ENCODE data around the gene MYO9B.
"Not testable (repeated sequence)": the region's sequence is repeated elsewhere in the genome, so short reads cannot be mapped to it uniquely, and the experiment has no call there.

The MYO9B gene

DNA sequence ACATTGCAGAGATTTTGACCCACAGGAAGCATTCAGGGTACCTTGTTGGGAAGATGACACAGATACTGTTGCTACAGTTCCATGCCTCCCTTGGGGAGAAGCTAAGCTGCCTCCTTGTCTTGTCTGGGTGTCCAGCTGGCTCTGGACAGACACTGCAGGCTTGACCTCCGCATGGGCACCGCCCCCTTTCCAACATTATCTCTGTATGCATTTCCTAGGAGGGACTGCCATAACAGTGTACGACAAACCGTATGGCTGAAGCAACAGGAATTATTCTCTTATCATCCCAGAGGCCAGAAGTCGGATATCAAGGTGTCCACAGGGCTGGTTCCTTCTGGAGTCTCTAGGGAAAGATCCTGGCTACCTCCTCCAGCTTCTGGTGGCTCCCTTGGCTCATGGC is 72.6 kb downstream of the MYO9B start:
- DNase-seq (ENCODE audit: low read depth in 2 of 2) = no peak

DNA sequence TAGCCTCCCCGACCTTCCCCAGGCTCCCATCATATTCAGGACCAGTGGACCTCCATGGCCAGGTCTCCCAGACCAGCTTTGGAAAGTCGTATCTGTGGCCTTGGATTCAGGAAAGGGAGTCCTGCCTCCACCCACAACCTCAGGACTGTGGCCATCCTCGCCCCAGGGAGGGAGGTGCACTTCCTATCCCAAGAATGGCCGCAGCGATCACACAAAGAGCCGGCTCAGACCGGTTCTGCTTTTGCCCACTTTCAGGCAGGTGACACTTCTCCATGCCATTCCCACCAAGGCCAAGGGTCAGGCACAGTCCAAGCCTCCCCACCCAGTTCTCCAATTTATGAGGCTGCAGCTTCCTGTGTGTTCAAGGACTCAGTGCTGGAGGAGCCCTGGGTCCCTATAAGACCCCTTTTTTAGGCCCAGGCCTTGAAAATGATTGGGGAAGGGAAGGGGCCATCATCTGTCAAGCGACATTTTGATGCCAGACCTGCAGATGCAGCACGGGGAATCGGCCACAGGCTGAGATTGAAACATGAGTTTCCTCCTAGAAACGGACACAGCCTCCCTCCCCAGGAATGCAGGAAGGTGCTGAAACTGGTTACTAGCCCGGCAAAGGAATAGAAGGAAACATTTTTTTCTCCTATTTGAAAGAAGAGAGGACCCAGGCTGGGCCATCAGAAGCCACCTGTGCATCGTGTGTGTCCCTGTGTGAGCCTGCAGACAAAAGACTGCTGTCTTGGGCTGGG is 74.0 kb downstream of the MYO9B start:
- no peak for DNase-seq (ENCODE audit: low read depth in 2 of 2)

DNA sequence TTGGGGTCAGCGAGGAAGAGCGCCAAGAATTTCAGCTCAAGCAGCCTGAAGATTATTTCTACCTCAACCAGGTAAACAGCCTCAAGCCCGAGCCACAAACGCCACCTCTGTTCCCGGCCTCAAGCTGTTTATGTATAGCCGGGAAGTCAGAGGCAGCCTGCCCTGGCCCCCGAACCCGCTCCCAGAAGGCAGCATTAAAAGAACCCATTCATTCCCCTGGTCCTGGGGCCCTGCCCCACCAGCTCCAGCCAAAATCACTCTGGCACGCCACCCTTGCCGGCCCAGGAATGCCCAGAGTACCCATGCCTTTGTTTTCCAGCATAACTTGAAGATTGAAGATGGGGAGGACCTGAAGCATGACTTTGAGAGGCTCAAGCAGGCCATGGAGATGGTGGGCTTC is 78.4 kb downstream of the MYO9B start:
- no peak for DNase-seq (ENCODE audit: low read depth in 2 of 2)

DNA sequence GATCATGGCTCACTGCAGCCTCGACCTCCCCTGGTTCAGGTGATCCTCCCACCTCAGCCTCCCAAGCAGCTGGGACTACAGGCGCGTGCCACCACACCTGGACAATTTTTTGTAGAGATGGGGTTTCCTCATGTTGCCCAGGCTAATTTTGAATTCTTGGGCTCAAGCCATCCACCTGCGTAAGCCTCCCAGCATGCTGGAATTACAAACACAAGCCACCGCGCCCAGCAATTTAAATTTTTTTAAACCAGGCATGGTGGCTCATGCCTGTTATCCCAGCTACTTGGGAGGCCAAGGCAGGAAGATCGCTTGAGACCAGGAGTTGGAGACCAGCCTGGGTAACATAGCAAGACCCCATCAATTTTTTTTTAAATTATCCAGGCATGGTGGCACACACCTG is 79.7 kb downstream of the MYO9B start:
- no peak for DNase-seq (ENCODE audit: low read depth in 2 of 2)

DNA sequence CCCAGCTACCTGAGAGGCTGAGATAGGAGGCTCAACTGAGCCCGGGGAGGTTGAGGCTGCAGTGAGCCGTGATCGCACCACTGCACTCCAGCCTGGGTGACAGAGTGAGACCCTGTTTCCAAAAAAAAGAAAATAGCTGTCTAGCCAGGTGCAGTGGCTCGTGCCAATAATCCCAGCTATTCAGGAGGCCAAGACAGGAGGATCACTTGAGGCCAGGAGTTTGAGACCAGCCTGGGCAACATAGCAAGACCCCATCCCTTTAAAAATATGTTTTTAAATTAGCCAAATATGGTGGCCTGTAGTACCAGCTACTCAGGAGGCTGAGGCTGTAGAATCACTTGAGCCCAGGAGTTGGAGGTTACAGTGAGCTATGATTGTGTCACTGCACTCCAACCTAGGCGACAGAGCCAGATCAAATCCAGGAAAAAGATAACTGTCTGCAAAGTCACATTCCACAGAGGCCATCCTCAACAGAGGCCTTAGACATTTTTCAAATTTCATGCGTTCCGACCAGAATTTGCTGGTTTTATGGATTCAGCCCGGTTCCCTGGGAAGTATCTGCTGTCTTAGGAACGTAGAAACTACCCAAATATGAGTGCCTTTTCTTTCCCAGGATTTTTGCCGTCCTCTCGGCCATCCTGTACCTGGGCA is 80.8 kb downstream of the MYO9B start:
- no peak for DNase-seq (ENCODE audit: low read depth in 2 of 2)

DNA sequence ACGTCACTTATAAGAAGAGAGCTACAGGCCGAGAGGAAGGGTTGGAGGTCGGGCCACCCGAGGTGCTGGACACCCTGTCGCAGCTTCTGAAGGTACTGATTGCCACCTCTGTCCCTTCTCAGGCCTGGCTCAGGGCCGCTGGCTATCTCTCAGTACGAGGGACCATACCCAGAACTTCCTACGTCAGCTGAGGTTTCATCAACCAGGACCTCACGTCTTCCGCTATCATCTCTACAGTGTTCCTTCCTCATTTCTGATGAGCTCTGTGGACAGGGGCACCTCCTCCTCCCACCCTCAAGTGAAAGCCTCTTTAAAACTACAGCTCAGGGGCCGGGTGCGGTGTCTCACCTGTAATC is 81.3 kb downstream of the MYO9B start:
- no peak for DNase-seq (ENCODE audit: low read depth in 2 of 2)

DNA sequence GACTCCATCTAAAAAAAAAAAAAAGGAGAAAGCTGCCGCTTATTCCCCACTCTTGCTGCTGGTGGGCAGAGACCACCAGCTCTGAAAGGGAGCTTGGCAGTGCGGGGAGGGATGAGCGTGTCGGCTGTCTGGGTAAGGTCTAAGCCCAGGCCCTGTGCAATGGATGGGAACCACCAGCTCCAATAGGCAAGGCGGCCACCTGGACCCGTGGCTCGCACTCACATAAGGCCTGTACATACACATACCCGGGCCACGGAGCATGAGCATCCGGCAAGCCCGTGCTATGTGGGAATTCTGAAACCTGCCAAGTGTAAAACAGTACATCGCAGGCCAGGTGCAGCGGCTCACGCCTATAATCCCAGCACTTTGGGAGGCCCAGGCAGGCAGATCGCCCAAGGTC is 83.0 kb downstream of the MYO9B start:
- DNase-seq (ENCODE audit: low read depth in 2 of 2) = no peak

DNA sequence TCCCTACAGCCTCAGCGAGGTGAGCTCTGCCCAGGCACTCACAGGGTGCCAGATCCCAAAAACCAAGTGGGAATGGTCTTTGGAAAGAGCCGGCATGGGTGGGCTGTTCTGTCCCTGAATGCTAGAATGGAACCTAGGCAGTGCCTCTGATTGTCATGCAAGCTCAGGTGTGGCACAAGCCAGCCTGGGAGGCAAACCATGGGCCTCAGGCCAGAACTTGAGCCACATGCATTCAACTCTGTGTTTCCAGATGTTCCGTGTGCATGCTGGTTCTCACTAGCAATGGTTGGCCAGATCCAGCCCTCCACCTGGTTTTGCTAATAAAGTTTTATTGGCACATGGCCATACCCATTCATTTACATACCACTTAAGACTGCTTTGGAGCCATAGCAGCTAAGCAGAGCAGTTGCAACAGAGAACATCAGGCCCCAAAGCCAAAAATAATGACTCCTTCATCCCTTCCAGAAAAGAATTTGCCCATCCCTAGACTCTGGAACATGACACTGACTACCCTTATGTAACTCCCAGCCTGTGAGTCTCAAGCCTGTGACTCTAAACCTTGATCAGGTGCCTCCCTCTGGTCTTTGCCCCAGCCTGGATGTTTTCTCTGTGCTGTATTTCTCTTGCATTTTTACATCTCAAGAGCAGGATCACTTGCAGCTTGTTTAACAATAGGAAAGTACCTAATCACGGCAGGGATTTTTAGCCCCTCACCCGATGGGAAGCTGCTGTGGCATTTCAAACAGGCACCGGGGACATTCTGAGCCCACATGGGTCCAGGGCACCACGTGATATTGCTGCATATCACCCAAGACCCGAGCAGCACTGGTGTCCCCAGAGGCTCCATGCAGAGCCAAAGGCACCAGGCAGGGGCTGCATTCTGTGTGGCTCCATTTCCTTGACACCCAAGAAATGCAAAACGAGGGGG is 84.2 kb downstream of the MYO9B start:
- no peak for DNase-seq (ENCODE audit: low read depth in 2 of 2)

DNA sequence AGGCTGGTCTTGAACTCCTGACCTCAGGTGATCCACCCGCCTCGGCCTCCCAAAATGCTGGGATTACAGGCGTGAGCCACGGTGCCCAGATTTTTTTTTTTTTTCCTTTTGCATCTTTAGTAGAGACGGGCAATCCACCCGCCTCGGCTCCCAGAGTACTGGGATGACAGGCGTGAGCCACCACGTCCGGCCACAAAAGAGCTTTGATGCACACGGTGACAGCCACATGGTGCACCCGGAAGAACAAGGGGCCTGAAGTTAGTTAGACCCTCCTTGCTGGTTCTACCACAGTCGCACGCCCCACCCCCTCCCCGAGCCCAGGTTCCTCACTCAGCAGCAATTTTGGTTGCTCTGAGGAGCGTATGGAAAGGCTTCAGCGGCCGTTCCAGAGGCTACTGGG is 85.3 kb downstream of the MYO9B start:
- DNase-seq (ENCODE audit: low read depth in 2 of 2) = no peak

DNA sequence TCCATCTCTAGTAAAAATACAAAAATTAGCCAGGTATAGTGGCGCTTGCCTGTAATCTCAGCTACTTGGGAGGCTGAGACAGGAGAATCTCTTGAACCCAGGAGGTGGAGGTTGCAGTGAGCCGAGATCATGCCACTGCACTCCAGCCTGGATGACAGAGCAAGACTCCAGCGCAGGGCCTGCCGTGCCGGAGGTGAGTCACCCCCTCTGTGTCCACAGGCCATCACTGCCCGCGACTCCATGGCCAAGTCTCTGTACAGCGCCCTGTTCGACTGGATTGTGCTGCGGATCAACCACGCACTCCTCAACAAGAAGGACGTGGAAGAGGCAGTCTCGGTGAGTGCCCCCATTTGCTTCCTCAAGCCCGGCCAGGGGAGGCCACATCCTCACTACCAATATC is 86.6 kb downstream of the MYO9B start:
- DNase-seq (ENCODE audit: low read depth in 2 of 2) = not testable (repeated sequence)

DNA sequence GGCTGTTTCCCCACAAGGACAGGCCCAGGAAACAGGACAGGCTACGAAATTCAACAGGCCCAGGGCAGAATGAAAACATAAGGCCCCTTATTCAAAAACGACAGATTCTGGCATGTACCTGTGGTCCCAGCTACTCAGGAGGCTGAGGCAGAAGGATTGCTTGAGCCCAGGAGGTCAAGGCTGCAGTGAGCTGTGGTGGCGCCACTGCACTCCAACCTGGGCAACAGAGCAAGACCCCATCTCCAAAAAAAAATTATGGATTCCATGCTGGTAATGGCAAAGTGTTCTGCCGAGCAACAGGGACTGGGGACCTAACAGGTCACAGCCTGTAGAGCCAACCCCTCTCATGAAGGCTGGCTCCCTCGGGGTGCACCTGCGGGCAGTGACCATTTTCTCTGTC is 87.0 kb downstream of the MYO9B start:
- no peak for DNase-seq (ENCODE audit: low read depth in 2 of 2)

DNA sequence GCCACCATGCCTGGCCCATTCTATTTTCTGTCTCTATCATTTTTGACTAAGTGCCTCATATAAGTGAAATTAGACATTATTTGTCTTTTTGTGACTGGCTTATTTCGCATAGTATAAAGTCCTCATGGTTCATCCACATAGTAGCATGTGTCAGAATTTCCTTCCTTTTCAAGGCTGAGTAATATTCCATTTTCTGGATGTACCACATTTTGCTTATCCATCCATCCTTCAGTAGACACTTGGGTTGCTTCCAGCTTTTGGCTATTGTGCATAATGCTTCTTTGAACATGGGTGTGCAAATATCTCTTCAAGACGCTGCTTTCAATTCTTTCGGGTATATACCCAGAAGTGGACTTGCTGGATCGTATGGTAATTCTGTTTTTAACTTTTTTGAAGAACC is 88.1 kb downstream of the MYO9B start:
- no peak for DNase-seq (ENCODE audit: low read depth in 2 of 2)

DNA sequence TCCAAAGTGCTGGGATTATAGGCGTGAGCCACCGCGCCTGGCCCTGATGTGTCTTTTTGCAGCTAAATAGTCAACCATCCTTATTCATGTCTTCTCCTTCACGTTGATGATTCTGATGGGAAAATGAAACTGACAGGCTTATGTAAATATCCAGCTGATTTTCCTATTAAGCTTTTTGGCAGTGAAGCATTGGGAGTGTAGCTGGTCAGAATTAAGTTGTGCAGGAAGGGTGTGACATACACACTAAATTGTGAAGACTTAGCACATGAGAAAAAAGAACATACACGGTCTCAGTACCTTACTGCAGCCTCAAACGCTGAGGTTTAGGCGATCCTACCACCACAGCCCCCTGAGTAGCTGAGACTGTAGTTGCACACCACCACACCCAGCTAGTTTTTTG is 89.1 kb downstream of the MYO9B start:
- DNase-seq (ENCODE audit: low read depth in 2 of 2) = no peak

DNA sequence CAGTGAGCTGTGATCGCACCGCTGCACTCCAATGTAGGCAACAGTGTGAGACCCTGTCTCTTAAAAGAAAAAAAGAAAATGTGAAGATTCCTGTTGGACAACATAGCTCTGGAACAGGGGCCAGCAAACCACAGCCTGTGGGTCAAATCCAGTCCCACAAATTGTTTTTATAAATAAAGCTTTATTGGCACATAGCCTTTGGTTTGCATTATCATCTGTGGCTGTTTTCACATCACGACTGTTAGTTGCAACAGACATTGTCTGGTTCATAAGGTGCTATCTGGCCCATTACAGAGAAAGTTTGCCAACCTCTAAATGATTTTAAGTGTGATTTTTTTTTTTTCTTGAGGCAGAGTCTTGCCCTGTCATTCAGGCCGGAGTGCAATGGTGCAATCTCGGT is 90.1 kb downstream of the MYO9B start:
- DNase-seq (ENCODE audit: low read depth in 2 of 2) = no peak

DNA sequence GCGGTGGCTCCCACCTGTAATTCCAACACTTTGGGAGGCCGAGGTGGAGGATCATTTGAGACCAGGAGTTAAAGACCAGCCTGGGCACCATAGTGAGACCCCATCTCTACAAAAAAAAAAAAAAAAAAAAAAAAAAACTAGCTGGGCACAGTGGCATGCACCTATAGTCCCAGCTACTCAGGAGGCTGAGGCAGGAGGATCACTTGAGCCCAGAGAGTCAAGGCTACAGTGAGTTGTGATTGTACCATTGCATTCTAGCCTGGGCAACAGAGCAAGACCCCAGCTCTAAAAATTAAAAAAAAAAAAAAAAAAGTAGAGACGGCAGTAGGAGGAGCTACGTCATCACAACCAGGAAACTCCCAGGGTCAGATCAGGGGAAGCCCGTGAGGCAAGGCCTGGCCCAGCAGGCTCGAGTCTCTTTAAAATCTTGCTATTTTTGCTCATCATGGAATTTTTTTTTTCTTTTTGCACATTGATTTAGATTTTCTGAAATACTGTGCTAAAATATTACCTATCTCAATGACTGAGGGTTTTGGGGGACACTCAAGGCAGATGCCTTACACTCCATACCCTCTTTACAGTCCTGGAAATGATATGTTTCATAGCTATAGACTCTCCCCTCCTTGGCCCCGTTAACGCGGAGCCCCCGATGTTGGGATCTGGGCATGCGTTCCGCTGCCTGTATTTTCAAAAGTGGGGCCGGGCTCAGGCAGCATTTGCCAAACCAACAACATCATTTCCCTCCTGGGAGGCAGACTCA is 95.1 kb downstream of the MYO9B start:
- DNase-seq (ENCODE audit: low read depth in 2 of 2) = no peak

DNA sequence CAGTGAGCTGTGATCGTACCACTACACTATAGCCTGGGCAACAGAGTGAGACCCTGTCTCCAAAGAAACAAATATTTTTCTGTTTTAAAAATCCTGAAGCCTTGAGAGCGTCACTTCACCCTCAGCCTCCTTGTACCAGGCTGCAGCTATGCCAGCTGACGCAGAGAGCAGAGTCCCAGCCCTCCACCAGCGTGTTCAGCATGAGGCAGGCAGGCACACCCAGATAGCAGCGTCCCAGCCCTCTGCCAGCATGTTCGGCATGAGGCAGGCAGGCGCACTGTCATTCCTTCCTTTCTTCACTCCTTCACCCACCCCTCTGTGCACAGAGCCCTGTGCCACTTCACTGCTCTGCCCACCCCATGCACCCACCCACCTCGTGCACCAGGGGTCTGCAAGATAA is 96.3 kb downstream of the MYO9B start:
- DNase-seq (ENCODE audit: low read depth in 2 of 2) = no peak

DNA sequence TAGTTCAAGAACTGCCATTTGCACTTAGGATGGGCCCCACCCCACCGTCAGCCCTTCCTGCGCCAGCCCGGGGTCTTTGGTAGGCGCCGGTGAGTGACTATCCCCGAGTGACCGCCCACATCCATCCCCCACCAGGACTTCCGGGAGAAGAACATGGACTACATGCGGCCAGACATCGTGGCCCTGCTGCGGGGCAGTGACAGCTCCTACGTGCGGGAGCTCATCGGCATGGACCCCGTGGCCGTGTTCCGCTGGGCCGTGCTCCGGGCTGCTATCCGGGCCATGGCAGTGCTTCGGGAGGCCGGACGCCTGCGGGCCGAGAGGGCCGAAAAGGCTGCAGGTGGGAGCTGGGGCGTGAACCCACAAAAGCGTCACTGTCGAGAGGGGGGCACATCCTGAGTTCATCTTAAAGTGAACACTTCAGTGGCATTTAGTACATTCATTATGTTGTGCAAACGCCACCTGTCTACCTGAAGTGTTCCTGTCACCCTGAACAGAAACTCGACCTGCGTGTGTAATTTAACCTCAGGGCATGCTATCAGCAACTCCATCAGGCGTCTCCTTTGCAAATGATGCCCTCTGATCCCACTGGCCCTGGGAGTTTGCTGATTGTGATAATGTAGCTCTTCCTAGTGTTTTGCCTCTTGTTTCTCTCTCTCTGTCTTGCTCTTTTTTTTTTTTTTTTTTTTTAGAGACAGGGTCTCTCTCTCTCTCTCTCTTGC is 97.2 kb downstream of the MYO9B start:
- no peak for DNase-seq (ENCODE audit: low read depth in 2 of 2)

DNA sequence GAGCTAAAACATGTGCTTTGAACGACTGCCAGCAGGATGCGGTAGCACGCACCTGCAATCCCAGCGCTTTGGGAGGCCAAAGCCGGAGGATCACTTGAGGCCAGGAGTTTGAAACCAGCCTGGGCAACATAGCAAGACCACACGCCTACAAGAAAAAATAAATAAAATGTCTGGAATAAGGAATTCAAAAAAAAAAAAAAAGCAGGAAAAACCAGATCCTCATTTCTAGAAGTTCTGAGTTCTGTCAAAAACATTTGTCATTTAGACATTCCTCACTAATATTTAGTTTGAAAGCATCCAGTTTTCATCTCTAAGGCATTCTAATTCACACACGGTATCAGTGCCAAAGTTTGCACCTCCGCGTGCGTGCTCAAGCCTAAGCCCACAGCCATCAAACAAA is 102.7 kb downstream of the MYO9B start:
- no peak for DNase-seq (ENCODE audit: low read depth in 2 of 2)

DNA sequence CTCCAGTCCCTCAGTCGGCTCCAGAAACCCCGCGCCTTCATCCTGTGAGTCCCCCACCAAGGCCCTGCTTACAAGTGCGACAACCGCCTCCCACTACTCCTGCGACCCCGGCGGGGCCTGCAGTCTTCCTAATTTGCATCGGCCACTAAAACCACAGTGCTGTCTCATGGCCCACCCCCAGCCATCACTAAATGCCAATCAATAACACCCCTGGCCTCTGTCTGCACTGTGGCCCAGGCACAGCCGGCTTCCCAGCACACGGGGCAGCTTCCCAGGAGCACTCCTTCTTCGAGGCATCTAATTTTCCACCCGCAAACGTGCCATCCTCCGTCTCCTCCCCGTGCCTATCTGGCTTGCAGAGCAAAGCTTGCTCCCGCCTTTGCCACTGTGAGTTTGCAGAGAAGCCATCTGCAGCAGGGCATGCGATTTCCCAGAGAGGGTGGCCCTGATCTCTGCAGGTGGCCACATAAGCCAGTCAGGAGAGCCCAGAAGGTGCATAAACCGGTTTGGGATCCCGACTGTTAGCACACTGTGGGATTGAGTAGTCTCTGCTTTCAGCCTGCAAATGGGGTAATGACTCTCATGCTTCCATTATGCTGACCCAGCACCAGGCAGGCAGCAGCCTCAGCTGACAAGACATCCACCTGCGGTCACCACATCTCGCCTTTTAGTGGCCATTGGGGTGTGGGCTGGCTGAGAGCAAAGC is 105.6 kb downstream of the MYO9B start:
- no peak for DNase-seq (ENCODE audit: low read depth in 2 of 2)

DNA sequence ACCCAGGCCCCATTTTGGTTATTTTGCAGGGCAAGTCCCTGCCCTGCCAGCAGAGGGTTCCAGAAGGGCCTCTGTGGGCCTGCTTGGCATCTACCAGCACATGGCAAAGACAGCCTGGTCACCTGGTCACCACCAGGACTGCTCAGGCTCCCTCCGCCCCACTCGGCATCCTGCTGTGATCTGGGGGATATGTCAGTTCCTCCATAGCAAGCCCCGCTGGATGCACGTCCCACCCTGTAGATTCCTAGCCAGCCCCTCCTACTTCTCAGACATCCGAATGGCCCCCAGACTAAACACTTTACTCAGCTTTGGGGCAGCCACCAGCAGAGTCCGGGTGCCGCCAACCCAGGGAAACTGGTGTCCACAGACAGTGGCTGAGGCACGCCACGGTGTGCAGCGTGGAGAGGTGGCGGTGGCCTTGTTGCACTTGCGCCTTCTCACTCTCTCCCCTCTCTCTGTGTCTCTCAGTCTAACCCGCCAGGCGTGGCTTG is 107.7 kb downstream of the MYO9B start:
- DNase-seq (ENCODE audit: low read depth in 2 of 2) = no peak

Data from stimulated activated CD4-positive, alpha-beta T cell treated with anti-CD3 and anti-CD28 coated beads, Interleukin-1b, Interleukin-23, amount 100 ng/mL, for 4 hours (primary cell).